Stimulated activated CD8-positive, alpha-beta memory T cell treated with anti-CD3 and anti-CD28 coated beads, Interleukin-7, amount 100 ng/mL, for 24 hours (primary cell): ENCODE measurements around the gene GNPTAB.
"Not testable (repeated sequence)": the region's sequence is repeated elsewhere in the genome, so short reads cannot be mapped to it uniquely, and the experiment has no call there.

Source experiments
- DNase-seq: peaks from one replicate; pipeline ENCODE4 v3.0.0-alpha.2; 2020; ENCODE audit warnings: low read depth

GNPTAB gene

GRCh38 chr12:101852998-101853397 is 22.2 kb upstream of the GNPTAB start:
- no peak for DNase-seq

- DNase-seq = no peak
Measured at GRCh38 chr12:101850199-101850598, 19.4 kb upstream of the GNPTAB start.

GRCh38 chr12:101847325-101847724 is 16.6 kb upstream of the GNPTAB start:
- no peak for DNase-seq

GRCh38 chr12:101845137-101845711 is 14.5 kb upstream of the GNPTAB start:
- DNase-seq = no peak

GRCh38 chr12:101841069-101841468 is 10.3 kb upstream of the GNPTAB start:
- no peak for DNase-seq

GRCh38 chr12:101839324-101840283 is 8.8 kb upstream of the GNPTAB start:
- peak; percentile 35 for DNase-seq

GRCh38 chr12:101838628-101839323 is 8.0 kb upstream of the GNPTAB start:
- DNase-seq = no peak

GRCh38 chr12:101832030-101832429 is 1.3 kb upstream of the GNPTAB start:
- DNase-seq = no peak

- no peak for DNase-seq
Measured at GRCh38 chr12:101829639-101830366, 956 bp downstream of the GNPTAB start.

GRCh38 chr12:101828463-101829196 is 2.1 kb downstream of the GNPTAB start:
- DNase-seq = no peak

- no peak for DNase-seq
Measured at GRCh38 chr12:101826766-101827368, 3.9 kb downstream of the GNPTAB start.

- DNase-seq = no peak
Measured at GRCh38 chr12:101824831-101825230, 5.9 kb downstream of the GNPTAB start.

- DNase-seq = peak; percentile 21
Measured at GRCh38 chr12:101823891-101824290, 6.9 kb downstream of the GNPTAB start.

GRCh38 chr12:101823039-101823438 is 7.7 kb downstream of the GNPTAB start:
- no peak for DNase-seq

- DNase-seq = no peak
Measured at GRCh38 chr12:101819467-101819866, 11.3 kb downstream of the GNPTAB start.

- not testable (repeated sequence) for DNase-seq
Measured at GRCh38 chr12:101818689-101819088, 12.1 kb downstream of the GNPTAB start.

GRCh38 chr12:101813117-101813516 is 17.6 kb downstream of the GNPTAB start:
- DNase-seq = no peak

GRCh38 chr12:101812716-101813115 is 18.0 kb downstream of the GNPTAB start:
- not testable (repeated sequence) for DNase-seq

- not testable (repeated sequence) for DNase-seq
Measured at GRCh38 chr12:101811342-101811741, 19.4 kb downstream of the GNPTAB start.

GRCh38 chr12:101809208-101809607 is 21.6 kb downstream of the GNPTAB start:
- no peak for DNase-seq

GRCh38 chr12:101806265-101806664 is 24.5 kb downstream of the GNPTAB start:
- DNase-seq = no peak
